GM15510 (cell line): ENCODE data around the gene PIK3C2A.
A peak's percentile ranks its signal among the peaks of the same experiment; 100 is the strongest.

Experiments
- POLR2A ChIP-seq: IDR thresholded peaks from 3 replicates; pipeline ENCODE4 v1.6.1; 2011; ENCODE audit warnings: borderline replicate concordance; ENCODE audit not compliant: insufficient read length; ENCODE audit errors: extremely low read depth

The PIK3C2A gene

GRCh38 chr11:17207317-17208256, at the start of gene PIK3C2A:
Gene PIK3C2A, minus strand, starts transcription at chr11:17207986. Its CDS starts 38,245 bp downstream, at chr11:17169741.
- TF ChIP-seq POLR2A, result peak; percentile 94

GRCh38 chr11:17257196-17257595, 49.4 kb upstream of the PIK3C2A start:
- TF ChIP-seq POLR2A, result no peak

- no peak for TF ChIP-seq POLR2A
Measured at GRCh38 chr11:17256512-17256911, 48.7 kb upstream of the PIK3C2A start.

GRCh38 chr11:17252704-17253103, 44.9 kb upstream of the PIK3C2A start:
- TF ChIP-seq POLR2A, result no peak

- TF ChIP-seq POLR2A, result no peak
Measured at GRCh38 chr11:17250561-17251350, 43.0 kb upstream of the PIK3C2A start.

- TF ChIP-seq POLR2A, result no peak
Measured at GRCh38 chr11:17244046-17244445, 36.3 kb upstream of the PIK3C2A start.

GRCh38 chr11:17240780-17241179, 33.0 kb upstream of the PIK3C2A start:
- no peak for TF ChIP-seq POLR2A

- no peak for TF ChIP-seq POLR2A
Measured at GRCh38 chr11:17238377-17238776, 30.6 kb upstream of the PIK3C2A start.

GRCh38 chr11:17233101-17233500, 25.3 kb upstream of the PIK3C2A start:
- TF ChIP-seq POLR2A, result no peak

GRCh38 chr11:17230867-17231851, 23.4 kb upstream of the PIK3C2A start:
- TF ChIP-seq POLR2A, result no peak

- TF ChIP-seq POLR2A, result no peak
Measured at GRCh38 chr11:17229481-17230152, 21.8 kb upstream of the PIK3C2A start.

- no peak for TF ChIP-seq POLR2A
Measured at GRCh38 chr11:17224727-17225126, 16.9 kb upstream of the PIK3C2A start.

GRCh38 chr11:17221968-17222367, 14.2 kb upstream of the PIK3C2A start:
- TF ChIP-seq POLR2A, result no peak

- TF ChIP-seq POLR2A, result no peak
Measured at GRCh38 chr11:17219016-17219415, 11.2 kb upstream of the PIK3C2A start.
